IMR-90 (cell line): ENCODE results near the gene DPYD. TPM values are rescaled to one million over a fixed set of nuclear protein-coding genes. Genes with fewer than 3 reads are reported as not detected.

Experiments used
- ATAC-seq: fragments of 200-7000 bp; cut with Tn5 transposase; 2 replicates; pipeline ENCODE4 v1.9.1; 2020; ENCODE audit warnings: low read depth, mild to moderate bottlenecking, moderate library complexity
- BruUV-seq: library from RNA; stranded (reverse); fragments of 400-500 nt; replicated peaks from 2 replicates; lab custom pipeline; 2021; lab: Mats Ljungman, UMichigan
- CTCF ChIA-PET: fragments of 300-600 bp; formaldehyde crosslinking; extraction: SDS; loops from one replicate; lab custom pipeline; 2021; ENCODE audit warnings: antibody characterized with exemption; lab: Yijun Ruan, JAX
- POLR2A ChIA-PET: fragments of 300-600 bp; sonication (Branson Sonifier 250); formaldehyde crosslinking; loops from one replicate; lab custom pipeline; 2022; ENCODE audit warnings: antibody characterized with exemption; ENCODE audit not compliant: unreplicated experiment; lab: Charles Lee
- DNase-seq: peaks from one replicate; pipeline ENCODE4 v3.0.0; 2013
- H2AFZ ChIP-seq: replicated peaks from 2 replicates; pipeline ENCODE3; 2013; ENCODE audit warnings: low read length, mild to moderate bottlenecking; ENCODE audit not compliant: poor library complexity
- H2AK5ac ChIP-seq: 2 replicates; pipeline ENCODE4 v1.6.1; 2013; ENCODE audit warnings: low read depth, low read length, inconsistent platforms
- H2AK9ac ChIP-seq: replicated peaks from 2 replicates; pipeline ENCODE3; 2013; ENCODE audit warnings: mild to moderate bottlenecking, low read depth, low read length, moderate library complexity; ENCODE audit not compliant: poor library complexity
- H2BK120ac ChIP-seq: 2 replicates; pipeline ENCODE4 v1.6.1; 2013; ENCODE audit warnings: low read depth, low read length, inconsistent platforms
- H2BK15ac ChIP-seq: 3 replicates; pipeline ENCODE4 v1.6.1; 2013; ENCODE audit warnings: low read depth, low read length, inconsistent platforms
- H2BK20ac ChIP-seq: 2 replicates; pipeline ENCODE4 v1.6.1; 2013; ENCODE audit warnings: low read depth, mild to moderate bottlenecking, inconsistent platforms, low read length, moderate library complexity
- H2BK5ac ChIP-seq: 2 replicates; pipeline ENCODE4 v1.6.1; 2013; ENCODE audit warnings: mild to moderate bottlenecking, low read depth, low read length, inconsistent platforms; ENCODE audit not compliant: poor library complexity, severe bottlenecking
- H3K14ac ChIP-seq: replicated peaks from 2 replicates; pipeline ENCODE4 v1.6.1; 2013; ENCODE audit warnings: low read depth, low read length, inconsistent platforms
- H3K18ac ChIP-seq: 2 replicates; pipeline ENCODE4 v1.6.1; 2013; ENCODE audit warnings: low read depth, low read length, control low read depth
- H3K23ac ChIP-seq: 2 replicates; pipeline ENCODE4 v1.6.1; 2013; ENCODE audit warnings: low read depth, low read length, inconsistent platforms
- H3K27ac ChIP-seq: 2 replicates; pipeline ENCODE4 v1.5.1; 2013; ENCODE audit warnings: mild to moderate bottlenecking, control low read depth, low read length; ENCODE audit not compliant: insufficient read depth
- H3K27me3 ChIP-seq: 2 replicates; pipeline ENCODE4 v1.6.1; 2013; ENCODE audit warnings: low read length; ENCODE audit not compliant: control insufficient read depth, insufficient read depth
- H3K36me3 ChIP-seq: 2 replicates; pipeline ENCODE4 v1.6.1; 2013; ENCODE audit warnings: low read length, mixed read lengths; ENCODE audit not compliant: control insufficient read depth, insufficient read depth
- H3K4ac ChIP-seq: 2 replicates; pipeline ENCODE4 v1.6.1; 2013; ENCODE audit warnings: low read depth, low read length, inconsistent platforms
- H3K4me1 ChIP-seq: 2 replicates; pipeline ENCODE4 v1.6.1; 2013; ENCODE audit warnings: low read length, mixed read lengths; ENCODE audit not compliant: control insufficient read depth, insufficient read depth
- H3K4me2 ChIP-seq: 2 replicates; pipeline ENCODE4 v1.6.1; 2013; ENCODE audit warnings: low read depth, mild to moderate bottlenecking, control low read depth, low read length, moderate library complexity
- H3K4me3 ChIP-seq: 2 replicates; pipeline ENCODE4 v1.5.1; 2013; ENCODE audit warnings: low read depth, mild to moderate bottlenecking, control low read depth, low read length, moderate library complexity; ENCODE audit not compliant: insufficient read depth
- H3K56ac ChIP-seq: 2 replicates; pipeline ENCODE4 v1.6.1; 2013; ENCODE audit warnings: low read length, inconsistent platforms; ENCODE audit not compliant: insufficient read depth; ENCODE audit errors: extremely low read depth
- H3K79me1 ChIP-seq, 2 experiments: 2 replicates each; pipeline ENCODE4 v1.6.1; 2013; ENCODE audit warnings: low read length in 2 of 2, inconsistent platforms in 1 of 2, low read depth in 1 of 2
- H3K9ac ChIP-seq: 2 replicates; pipeline ENCODE4 v1.6.1; 2013; ENCODE audit warnings: low read depth, low read length, control low read depth
- H3K9me1 ChIP-seq: 2 replicates; pipeline ENCODE4 v1.6.1; 2013; ENCODE audit warnings: low read length, inconsistent platforms; ENCODE audit not compliant: insufficient read depth
- H3K9me3 ChIP-seq: 2 replicates; pipeline ENCODE4 v1.6.1; 2013; ENCODE audit warnings: low read length; ENCODE audit not compliant: control insufficient read depth, insufficient read depth
- H4K20me1 ChIP-seq: 2 replicates; pipeline ENCODE4 v1.6.1; 2013; ENCODE audit warnings: low read length, inconsistent platforms; ENCODE audit not compliant: insufficient read depth
- H4K5ac ChIP-seq: 2 replicates; pipeline ENCODE4 v1.6.1; 2013; ENCODE audit warnings: mild to moderate bottlenecking, low read depth, low read length, control low read depth
- H4K8ac ChIP-seq, 2 experiments: 2 replicates each; pipeline ENCODE4 v1.6.1; 2013; ENCODE audit warnings: low read depth in 2 of 2, low read length in 2 of 2, control low read depth in 1 of 2, inconsistent platforms in 1 of 2
- H4K91ac ChIP-seq: 2 replicates; pipeline ENCODE4 v1.6.1; 2013; ENCODE audit warnings: low read depth, low read length, inconsistent platforms; ENCODE audit not compliant: insufficient read depth
- BHLHE40 ChIP-seq: fragments of 150-350 bp; IDR thresholded peaks from 2 replicates; pipeline ENCODE4 v1.6.1; 2016; ENCODE audit warnings: mild to moderate bottlenecking, low read depth, low read length
- CHD1 ChIP-seq: IDR thresholded peaks from 2 replicates; pipeline ENCODE4 v1.6.1; 2012; ENCODE audit warnings: low read depth, low read length, improper control_type of control experiment
- MAZ ChIP-seq: IDR thresholded peaks from 2 replicates; pipeline ENCODE4 v1.6.1; 2012; ENCODE audit warnings: low read depth, mild to moderate bottlenecking, low read length, improper control_type of control experiment, moderate library complexity, borderline replicate concordance
- MXI1 ChIP-seq: IDR thresholded peaks from 2 replicates; pipeline ENCODE4 v1.6.1; 2012; ENCODE audit warnings: low read depth, mild to moderate bottlenecking, low read length, moderate library complexity, borderline replicate concordance
- NFE2L2 ChIP-seq: fragments of 150-350 bp; IDR thresholded peaks from 2 replicates; pipeline ENCODE4 v1.6.1; 2016; ENCODE audit warnings: low read depth, mild to moderate bottlenecking, low read length
- POLR2A ChIP-seq: IDR thresholded peaks from 2 replicates; pipeline ENCODE4 v1.6.1; 2012; ENCODE audit warnings: mild to moderate bottlenecking, low read depth, low read length
- RFX5 ChIP-seq: IDR thresholded peaks from 2 replicates; pipeline ENCODE4 v1.8.0; 2012; ENCODE audit warnings: low read depth, mild to moderate bottlenecking, low read length, moderate library complexity
- SMC3 ChIP-seq: fragments of 150-350 bp; IDR thresholded peaks from 2 replicates; pipeline ENCODE4 v1.6.1; 2016; ENCODE audit warnings: low read depth, mild to moderate bottlenecking, antibody characterized with exemption, low read length, moderate library complexity
- WGBS, 2 experiments: methylation state at CpG; one replicate each; pipeline versions ENCODE4 v1.1.5 to v1.1.7; 2013; ENCODE audit warnings: missing lambda C conversion rate in 2 of 2; ENCODE audit not compliant: insufficient read length in 1 of 2; ENCODE audit errors: extremely low coverage in 2 of 2; 5-methylcytosine and 5-hydroxymethylcytosine counted together
- dilution Hi-C: fragments of 300-500 bp; cut with HindIII; formaldehyde crosslinking; loops from one replicate; pipeline ENCODE4 v1.14.3; 2018; ENCODE audit warnings: low sequenced_read_pairs; ENCODE audit not compliant: unreplicated experiment
- in situ Hi-C: fragments of 300-500 bp; cut with MboI; formaldehyde crosslinking; loops from 3 replicates; pipeline ENCODE4 v1.14.3; 2019; ENCODE audit warnings: low sequenced_read_pairs, inconsistent platforms, mixed read lengths
- intact Hi-C: fragments of 100-400 bp; cut with micrococcal nuclease; formaldehyde crosslinking; loops from 2 replicates; pipeline ENCODE4 v1.10.0; 2022
- polyA plus RNA-seq, 3 experiments: library from polyadenylated mRNA; depleted of rRNA; stranded (reverse); fragments of >200 nt; gene quantifications; 2 replicates each; pipeline ENCODE4 v1.2.3, GENCODE V29; 2012; ENCODE audit warnings: low replicate concordance in 1 of 3
- total RNA-seq: library from RNA; depleted of rRNA; stranded (reverse); fragments of >200 nt; gene quantifications from 2 replicates; pipeline ENCODE4 v1.2.3, GENCODE V29; 2012

DPYD gene
- total and polyA plus RNA-seq, 2 of the 4 experiments (the other 2 are of a cell fraction) = 9.3 to 47.3 TPM

- ChIA-PET POLR2A (no interaction called here), CTCF (no interaction called here)
- no peaks in the 10 kb centered on the region for H3K27me3 ChIP-seq
- H2AFZ ChIP-seq = no peak overlapping the region
- in situ Hi-C loops = no loop called here
- no peak overlapping the region; the same call in 1 of the 2 replicates for H3K14ac ChIP-seq
- no TSS peak for BruUV-seq
- TF ChIP-seq MAZ (no peak), NFE2L2 (no peak), BHLHE40 (no peak), SMC3 (no peak), CHD1 (no peak), MXI1 (no peak), POLR2A (no peak), RFX5 (no peak)
- WGBS, 2 experiments = no CpG with 5 or more reads among the region's 6 CpGs
- no peak overlapping the region for H3K4me2 ChIP-seq
- no peaks in the 10 kb centered on the region for H3K9me3 ChIP-seq
- H2AK5ac ChIP-seq = no peak overlapping the region
- dilution Hi-C loops = no loop called here
- H4K5ac ChIP-seq = no peak overlapping the region
- no peak overlapping the region for H2BK20ac ChIP-seq
- H4K91ac ChIP-seq = no peak overlapping the region
- no peak overlapping the region for H3K18ac ChIP-seq
- H4K8ac ChIP-seq = no peak overlapping the region
- no peak for ATAC-seq
- H2BK120ac ChIP-seq = peak overlapping the region; percentile 8; the same call in 1 of the 2 replicates
- no peak overlapping the region for H3K4me3 ChIP-seq
- H3K27ac ChIP-seq = no peak overlapping the region
- no peak overlapping the region for H2AK9ac ChIP-seq
- intact Hi-C loops = no loop called here
- no peak overlapping the region for H3K9ac ChIP-seq
- H3K9me1 ChIP-seq = no peaks in the 10 kb centered on the region; the same call in 1 of the 2 replicates
- H3K4me1 ChIP-seq = peaks cover 2% of the 10 kb centered on the region; the same call in 1 of the 2 replicates
- H2BK15ac ChIP-seq = 0 out of 3 replicates have a peak overlapping the region, but pooled peaks have one; percentile 8
- H3K56ac ChIP-seq = no peak overlapping the region
- DNase-seq = no peak
- no peak overlapping the region for H3K23ac ChIP-seq
- no peaks in the 10 kb centered on the region for H3K36me3 ChIP-seq
- H3K4ac ChIP-seq = no peak overlapping the region
- H2BK5ac ChIP-seq = no peak overlapping the region
- H4K20me1 ChIP-seq = no peaks in the 10 kb centered on the region
- peaks cover 6 to 16% of the 10 kb centered on the region in 2 experiments; a peak in 3 of 4 replicates for H3K79me1 ChIP-seq
These were observed 15.5 kb downstream of the DPYD start for GRCh38 chr1:97905141-97905940.
